ENCODE results near the gene TMEM219.

TMEM219 gene

DNA sequence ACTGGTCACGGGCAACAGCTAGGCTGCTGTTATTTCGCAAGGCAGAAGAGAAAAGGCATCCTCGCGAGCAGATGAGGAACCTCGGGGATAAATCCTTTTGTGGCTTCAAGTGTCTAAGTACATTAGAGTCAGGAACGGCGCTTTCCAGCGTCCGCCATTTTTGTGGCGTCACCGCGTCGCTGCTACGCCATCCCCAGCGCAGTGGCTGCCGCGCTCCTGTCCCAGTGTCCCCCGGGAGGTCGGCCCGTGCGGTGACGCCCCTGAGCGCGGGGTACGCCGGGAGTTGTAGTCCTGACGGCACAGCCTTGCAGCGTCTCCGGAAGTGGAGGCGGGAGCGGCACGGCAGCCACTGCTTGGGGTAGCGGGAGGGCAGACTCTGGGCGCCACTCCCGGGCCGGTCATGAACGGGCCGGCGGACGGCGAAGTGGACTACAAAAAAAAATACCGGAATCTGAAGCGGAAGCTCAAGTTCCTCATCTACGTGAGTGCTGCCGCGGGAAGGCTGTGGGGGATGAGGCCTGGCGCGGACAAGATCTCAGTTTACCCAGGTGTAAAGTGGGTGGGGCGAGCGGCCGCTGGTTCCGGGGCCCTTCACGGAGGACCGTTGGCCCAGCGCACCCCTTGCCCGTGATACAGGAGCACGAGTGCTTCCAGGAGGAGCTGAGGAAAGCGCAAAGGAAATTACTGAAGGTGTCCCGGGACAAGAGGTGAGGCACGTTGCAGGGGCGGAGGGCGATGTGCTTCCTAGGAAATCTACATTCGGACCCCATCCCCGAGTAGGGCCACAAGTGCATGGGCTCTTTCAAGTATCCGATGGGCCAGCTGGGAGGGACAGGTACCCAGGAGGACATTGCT, 34.3 kb downstream of the TMEM219 start, which contains the start of gene INO80E (continued):
- no peak for TF ChIP-seq ZNF654 (tag by site-specific recombination; IDR thresholded peaks at IDR 0.05; ENCODE audit: low read depth)
- peak; percentile 95 for TF ChIP-seq GLIS1 (tag by site-specific recombination; IDR thresholded peaks at IDR 0.05)
- TF ChIP-seq, protein P1, sequence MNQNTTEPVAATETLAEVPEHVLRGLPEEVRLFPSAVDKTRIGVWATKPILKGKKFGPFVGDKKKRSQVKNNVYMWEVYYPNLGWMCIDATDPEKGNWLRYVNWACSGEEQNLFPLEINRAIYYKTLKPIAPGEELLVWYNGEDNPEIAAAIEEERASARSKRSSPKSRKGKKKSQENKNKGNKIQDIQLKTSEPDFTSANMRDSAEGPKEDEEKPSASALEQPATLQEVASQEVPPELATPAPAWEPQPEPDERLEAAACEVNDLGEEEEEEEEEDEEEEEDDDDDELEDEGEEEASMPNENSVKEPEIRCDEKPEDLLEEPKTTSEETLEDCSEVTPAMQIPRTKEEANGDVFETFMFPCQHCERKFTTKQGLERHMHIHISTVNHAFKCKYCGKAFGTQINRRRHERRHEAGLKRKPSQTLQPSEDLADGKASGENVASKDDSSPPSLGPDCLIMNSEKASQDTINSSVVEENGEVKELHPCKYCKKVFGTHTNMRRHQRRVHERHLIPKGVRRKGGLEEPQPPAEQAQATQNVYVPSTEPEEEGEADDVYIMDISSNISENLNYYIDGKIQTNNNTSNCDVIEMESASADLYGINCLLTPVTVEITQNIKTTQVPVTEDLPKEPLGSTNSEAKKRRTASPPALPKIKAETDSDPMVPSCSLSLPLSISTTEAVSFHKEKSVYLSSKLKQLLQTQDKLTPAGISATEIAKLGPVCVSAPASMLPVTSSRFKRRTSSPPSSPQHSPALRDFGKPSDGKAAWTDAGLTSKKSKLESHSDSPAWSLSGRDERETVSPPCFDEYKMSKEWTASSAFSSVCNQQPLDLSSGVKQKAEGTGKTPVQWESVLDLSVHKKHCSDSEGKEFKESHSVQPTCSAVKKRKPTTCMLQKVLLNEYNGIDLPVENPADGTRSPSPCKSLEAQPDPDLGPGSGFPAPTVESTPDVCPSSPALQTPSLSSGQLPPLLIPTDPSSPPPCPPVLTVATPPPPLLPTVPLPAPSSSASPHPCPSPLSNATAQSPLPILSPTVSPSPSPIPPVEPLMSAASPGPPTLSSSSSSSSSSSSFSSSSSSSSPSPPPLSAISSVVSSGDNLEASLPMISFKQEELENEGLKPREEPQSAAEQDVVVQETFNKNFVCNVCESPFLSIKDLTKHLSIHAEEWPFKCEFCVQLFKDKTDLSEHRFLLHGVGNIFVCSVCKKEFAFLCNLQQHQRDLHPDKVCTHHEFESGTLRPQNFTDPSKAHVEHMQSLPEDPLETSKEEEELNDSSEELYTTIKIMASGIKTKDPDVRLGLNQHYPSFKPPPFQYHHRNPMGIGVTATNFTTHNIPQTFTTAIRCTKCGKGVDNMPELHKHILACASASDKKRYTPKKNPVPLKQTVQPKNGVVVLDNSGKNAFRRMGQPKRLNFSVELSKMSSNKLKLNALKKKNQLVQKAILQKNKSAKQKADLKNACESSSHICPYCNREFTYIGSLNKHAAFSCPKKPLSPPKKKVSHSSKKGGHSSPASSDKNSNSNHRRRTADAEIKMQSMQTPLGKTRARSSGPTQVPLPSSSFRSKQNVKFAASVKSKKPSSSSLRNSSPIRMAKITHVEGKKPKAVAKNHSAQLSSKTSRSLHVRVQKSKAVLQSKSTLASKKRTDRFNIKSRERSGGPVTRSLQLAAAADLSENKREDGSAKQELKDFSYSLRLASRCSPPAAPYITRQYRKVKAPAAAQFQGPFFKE (tag by site-specific recombination; IDR thresholded peaks at IDR 0.05; ENCODE audit: borderline replicate concordance) = no peak
- TF ChIP-seq YY2 (tag by site-specific recombination; IDR thresholded peaks at IDR 0.05) = peak; percentile 97
- TF ChIP-seq, protein P2, sequence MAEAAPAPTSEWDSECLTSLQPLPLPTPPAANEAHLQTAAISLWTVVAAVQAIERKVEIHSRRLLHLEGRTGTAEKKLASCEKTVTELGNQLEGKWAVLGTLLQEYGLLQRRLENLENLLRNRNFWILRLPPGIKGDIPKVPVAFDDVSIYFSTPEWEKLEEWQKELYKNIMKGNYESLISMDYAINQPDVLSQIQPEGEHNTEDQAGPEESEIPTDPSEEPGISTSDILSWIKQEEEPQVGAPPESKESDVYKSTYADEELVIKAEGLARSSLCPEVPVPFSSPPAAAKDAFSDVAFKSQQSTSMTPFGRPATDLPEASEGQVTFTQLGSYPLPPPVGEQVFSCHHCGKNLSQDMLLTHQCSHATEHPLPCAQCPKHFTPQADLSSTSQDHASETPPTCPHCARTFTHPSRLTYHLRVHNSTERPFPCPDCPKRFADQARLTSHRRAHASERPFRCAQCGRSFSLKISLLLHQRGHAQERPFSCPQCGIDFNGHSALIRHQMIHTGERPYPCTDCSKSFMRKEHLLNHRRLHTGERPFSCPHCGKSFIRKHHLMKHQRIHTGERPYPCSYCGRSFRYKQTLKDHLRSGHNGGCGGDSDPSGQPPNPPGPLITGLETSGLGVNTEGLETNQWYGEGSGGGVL (tag by site-specific recombination; IDR thresholded peaks at IDR 0.05) = peak; percentile 47; the same call in 1 of the 2 replicates
- TF ChIP-seq, protein P3, sequence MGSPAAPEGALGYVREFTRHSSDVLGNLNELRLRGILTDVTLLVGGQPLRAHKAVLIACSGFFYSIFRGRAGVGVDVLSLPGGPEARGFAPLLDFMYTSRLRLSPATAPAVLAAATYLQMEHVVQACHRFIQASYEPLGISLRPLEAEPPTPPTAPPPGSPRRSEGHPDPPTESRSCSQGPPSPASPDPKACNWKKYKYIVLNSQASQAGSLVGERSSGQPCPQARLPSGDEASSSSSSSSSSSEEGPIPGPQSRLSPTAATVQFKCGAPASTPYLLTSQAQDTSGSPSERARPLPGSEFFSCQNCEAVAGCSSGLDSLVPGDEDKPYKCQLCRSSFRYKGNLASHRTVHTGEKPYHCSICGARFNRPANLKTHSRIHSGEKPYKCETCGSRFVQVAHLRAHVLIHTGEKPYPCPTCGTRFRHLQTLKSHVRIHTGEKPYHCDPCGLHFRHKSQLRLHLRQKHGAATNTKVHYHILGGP (tag by site-specific recombination; IDR thresholded peaks at IDR 0.05) = no peak
- 0 out of 2 replicates have a peak, but pooled peaks have one; percentile 16 for TF ChIP-seq ZNF133 (tag by site-specific recombination; IDR thresholded peaks at IDR 0.05)
- TF ChIP-seq, protein P4, sequence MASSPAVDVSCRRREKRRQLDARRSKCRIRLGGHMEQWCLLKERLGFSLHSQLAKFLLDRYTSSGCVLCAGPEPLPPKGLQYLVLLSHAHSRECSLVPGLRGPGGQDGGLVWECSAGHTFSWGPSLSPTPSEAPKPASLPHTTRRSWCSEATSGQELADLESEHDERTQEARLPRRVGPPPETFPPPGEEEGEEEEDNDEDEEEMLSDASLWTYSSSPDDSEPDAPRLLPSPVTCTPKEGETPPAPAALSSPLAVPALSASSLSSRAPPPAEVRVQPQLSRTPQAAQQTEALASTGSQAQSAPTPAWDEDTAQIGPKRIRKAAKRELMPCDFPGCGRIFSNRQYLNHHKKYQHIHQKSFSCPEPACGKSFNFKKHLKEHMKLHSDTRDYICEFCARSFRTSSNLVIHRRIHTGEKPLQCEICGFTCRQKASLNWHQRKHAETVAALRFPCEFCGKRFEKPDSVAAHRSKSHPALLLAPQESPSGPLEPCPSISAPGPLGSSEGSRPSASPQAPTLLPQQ (tag by site-specific recombination; IDR thresholded peaks at IDR 0.05) = no peak; the same call in 1 of the 2 replicates
- TF ChIP-seq ZNF555 (tag by site-specific recombination; conservative IDR thresholded peaks at IDR 0.05) = no peak
- TF ChIP-seq, protein P5, sequence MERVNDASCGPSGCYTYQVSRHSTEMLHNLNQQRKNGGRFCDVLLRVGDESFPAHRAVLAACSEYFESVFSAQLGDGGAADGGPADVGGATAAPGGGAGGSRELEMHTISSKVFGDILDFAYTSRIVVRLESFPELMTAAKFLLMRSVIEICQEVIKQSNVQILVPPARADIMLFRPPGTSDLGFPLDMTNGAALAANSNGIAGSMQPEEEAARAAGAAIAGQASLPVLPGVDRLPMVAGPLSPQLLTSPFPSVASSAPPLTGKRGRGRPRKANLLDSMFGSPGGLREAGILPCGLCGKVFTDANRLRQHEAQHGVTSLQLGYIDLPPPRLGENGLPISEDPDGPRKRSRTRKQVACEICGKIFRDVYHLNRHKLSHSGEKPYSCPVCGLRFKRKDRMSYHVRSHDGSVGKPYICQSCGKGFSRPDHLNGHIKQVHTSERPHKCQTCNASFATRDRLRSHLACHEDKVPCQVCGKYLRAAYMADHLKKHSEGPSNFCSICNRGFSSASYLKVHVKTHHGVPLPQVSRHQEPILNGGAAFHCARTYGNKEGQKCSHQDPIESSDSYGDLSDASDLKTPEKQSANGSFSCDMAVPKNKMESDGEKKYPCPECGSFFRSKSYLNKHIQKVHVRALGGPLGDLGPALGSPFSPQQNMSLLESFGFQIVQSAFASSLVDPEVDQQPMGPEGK (tag by site-specific recombination; IDR thresholded peaks at IDR 0.05) = peak; percentile 79
- TF ChIP-seq GLI2 (tag by site-specific recombination; IDR thresholded peaks at IDR 0.05; ENCODE audit: borderline replicate concordance, low read depth) = no peak
- TF ChIP-seq ZNF785 (tag by site-specific recombination; IDR thresholded peaks at IDR 0.05) = no peak
- TF ChIP-seq ZNF585B (tag by site-specific recombination; IDR thresholded peaks at IDR 0.05) = no peak
- TF ChIP-seq ZNF423 (tag by site-specific recombination; IDR thresholded peaks at IDR 0.05) = no peak
- TF ChIP-seq, protein P6, sequence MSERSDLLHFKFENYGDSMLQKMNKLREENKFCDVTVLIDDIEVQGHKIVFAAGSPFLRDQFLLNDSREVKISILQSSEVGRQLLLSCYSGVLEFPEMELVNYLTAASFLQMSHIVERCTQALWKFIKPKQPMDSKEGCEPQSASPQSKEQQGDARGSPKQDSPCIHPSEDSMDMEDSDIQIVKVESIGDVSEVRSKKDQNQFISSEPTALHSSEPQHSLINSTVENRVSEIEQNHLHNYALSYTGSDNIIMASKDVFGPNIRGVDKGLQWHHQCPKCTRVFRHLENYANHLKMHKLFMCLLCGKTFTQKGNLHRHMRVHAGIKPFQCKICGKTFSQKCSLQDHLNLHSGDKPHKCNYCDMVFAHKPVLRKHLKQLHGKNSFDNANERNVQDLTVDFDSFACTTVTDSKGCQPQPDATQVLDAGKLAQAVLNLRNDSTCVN (tag by site-specific recombination; optimal IDR thresholded peaks at IDR 0.05) = peak; percentile 94
- TF ChIP-seq ZNF670 (tag by site-specific recombination; IDR thresholded peaks at IDR 0.05; ENCODE audit: low read depth) = no peak
- TF ChIP-seq, protein P7, sequence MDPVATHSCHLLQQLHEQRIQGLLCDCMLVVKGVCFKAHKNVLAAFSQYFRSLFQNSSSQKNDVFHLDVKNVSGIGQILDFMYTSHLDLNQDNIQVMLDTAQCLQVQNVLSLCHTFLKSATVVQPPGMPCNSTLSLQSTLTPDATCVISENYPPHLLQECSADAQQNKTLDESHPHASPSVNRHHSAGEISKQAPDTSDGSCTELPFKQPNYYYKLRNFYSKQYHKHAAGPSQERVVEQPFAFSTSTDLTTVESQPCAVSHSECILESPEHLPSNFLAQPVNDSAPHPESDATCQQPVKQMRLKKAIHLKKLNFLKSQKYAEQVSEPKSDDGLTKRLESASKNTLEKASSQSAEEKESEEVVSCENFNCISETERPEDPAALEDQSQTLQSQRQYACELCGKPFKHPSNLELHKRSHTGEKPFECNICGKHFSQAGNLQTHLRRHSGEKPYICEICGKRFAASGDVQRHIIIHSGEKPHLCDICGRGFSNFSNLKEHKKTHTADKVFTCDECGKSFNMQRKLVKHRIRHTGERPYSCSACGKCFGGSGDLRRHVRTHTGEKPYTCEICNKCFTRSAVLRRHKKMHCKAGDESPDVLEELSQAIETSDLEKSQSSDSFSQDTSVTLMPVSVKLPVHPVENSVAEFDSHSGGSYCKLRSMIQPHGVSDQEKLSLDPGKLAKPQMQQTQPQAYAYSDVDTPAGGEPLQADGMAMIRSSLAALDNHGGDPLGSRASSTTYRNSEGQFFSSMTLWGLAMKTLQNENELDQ (tag by site-specific recombination; IDR thresholded peaks at IDR 0.05; ENCODE audit: low read depth) = no peak
- no peak for TF ChIP-seq SALL2 (tag by site-specific recombination; IDR thresholded peaks at IDR 0.05; ENCODE audit: borderline replicate concordance)
- TF ChIP-seq ZNF302 (tag by site-specific recombination; IDR thresholded peaks at IDR 0.05; ENCODE audit: low read depth) = no peak
- no peak for TF ChIP-seq ZNF211 (tag by site-specific recombination; IDR thresholded peaks at IDR 0.05; ENCODE audit: low read depth)

All from HEK293 (cell line).